Upper lobe of left lung (tissue), 4 donors: Measurements from ENCODE around the gene DNAJB13.

ENCODE experiments used
- CTCF ChIP-seq, 6 experiments: fragments of 450-650 bp in 4 of 6; fragments of 200-600 bp in 2 of 6; sonication (generic) in 2 of 6; IDR thresholded peaks; one replicate each; pipeline ENCODE4 v1.5.1; 2016 to 2019; ENCODE audit warnings: antibody characterized with exemption in 6 of 6
- POLR2A ChIP-seq, 4 donors: fragments of 450-650 bp; IDR thresholded peaks; one replicate each; pipeline ENCODE4 v1.5.1; 2016 to 2017; ENCODE audit warnings: antibody characterized with exemption in 4 of 4, mild to moderate bottlenecking in 2 of 4
- POLR2AphosphoS5 ChIP-seq, 2 donors: sonication (generic); formaldehyde crosslinking; IDR thresholded peaks; one replicate each; pipeline ENCODE4 v1.5.1; 2017; ENCODE audit warnings: antibody characterized with exemption in 2 of 2

DNA sequence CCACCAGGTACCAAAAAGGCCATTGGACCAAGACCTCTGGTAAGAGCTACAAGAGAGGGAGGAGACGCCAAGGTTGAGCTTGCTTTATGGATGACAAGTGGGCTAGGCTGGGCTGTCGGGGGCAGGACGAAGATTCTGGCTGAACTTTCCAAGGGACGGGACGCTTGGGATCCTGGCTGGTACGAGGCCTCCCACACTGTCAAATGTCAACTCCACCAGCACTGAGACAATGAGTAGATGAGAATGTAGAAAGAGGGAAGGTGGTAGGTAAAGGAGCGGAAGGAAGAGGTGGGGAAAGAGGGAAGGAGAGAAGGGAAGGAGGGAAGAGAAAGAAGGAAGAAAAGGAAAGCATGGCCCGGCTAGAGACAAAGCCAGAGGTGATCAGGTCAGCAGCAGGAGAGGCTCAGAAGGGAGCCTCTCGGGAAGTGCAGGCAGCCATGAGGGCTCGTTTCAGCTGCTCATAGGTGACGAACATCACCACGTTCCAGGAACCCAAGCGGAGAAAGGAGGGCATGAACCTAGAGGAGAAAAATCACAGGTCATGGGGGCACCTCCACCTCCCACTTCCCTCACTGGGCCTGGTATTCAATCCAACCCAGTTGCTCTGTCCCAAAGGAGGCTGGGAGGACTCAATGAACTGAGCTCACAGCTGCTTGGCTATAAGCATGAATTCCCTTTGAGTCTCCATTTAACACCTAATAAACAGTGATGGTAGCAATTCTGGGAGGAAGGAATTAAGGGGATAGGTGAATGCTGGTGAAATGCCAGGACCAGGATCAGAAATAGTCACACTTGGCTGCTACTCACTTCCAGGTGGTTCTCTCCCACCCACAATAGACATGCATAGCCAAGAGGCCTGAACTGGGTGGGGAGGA is 24.0 kb downstream of the DNAJB13 start:
- TF ChIP-seq CTCF (IDR thresholded peaks at IDR 0.05) = no peak
- TF ChIP-seq POLR2AphosphoS5 (IDR thresholded peaks at IDR 0.05) = no peak
- no peak for TF ChIP-seq POLR2A (IDR thresholded peaks at IDR 0.05)
